CD14-positive monocyte (primary cell): ENCODE data around the gene PKIB. TPM values are rescaled to one million over a fixed set of nuclear protein-coding genes. Genes with fewer than 3 reads are reported as not detected.

Experiments
- DNase-seq, 3 donors: peaks; one replicate each; pipeline ENCODE4 v3.0.0-alpha.2; 2011 to 2022
- H2AFZ ChIP-seq: 2 replicates; pipeline ENCODE4 v1.6.0; 2012; ENCODE audit warnings: mild to moderate bottlenecking, low read depth, low read length, inconsistent platforms; ENCODE audit not compliant: insufficient read depth, poor library complexity, severe bottlenecking
- H3K27ac ChIP-seq, 2 donors: 1 replicate in 1 of 2; 2 replicates in 1 of 2; pipeline ENCODE4 v1.5.1; 2012 to 2013; ENCODE audit warnings: low read length in 2 of 2, control low read depth in 1 of 2, inconsistent platforms in 1 of 2, low read depth in 1 of 2, mild to moderate bottlenecking in 1 of 2
- H3K27me3 ChIP-seq, 2 donors: one replicate each; pipeline versions ENCODE4 v1.6.0 to v1.6.1; 2011 to 2013; ENCODE audit warnings: low read length in 2 of 2; ENCODE audit not compliant: control insufficient read depth in 2 of 2, insufficient read depth in 2 of 2
- H3K36me3 ChIP-seq, 2 donors: replicated peaks in 1 of 2; 1 replicate in 1 of 2; 2 replicates in 1 of 2; pipeline versions ENCODE4 v1.5.1 to v1.6.1; 2012 to 2013; ENCODE audit warnings: low read length in 2 of 2, control low read depth in 1 of 2, inconsistent platforms in 1 of 2, mild to moderate bottlenecking in 1 of 2; ENCODE audit not compliant: insufficient read depth in 2 of 2, control insufficient read depth in 1 of 2
- H3K4me1 ChIP-seq, 2 donors: 1 replicate in 1 of 2; 2 replicates in 1 of 2; pipeline versions ENCODE4 v1.5.1 to v1.6.1; 2012 to 2013; ENCODE audit warnings: low read length in 2 of 2, control low read depth in 1 of 2, inconsistent platforms in 1 of 2, mild to moderate bottlenecking in 1 of 2, moderate library complexity in 1 of 2; ENCODE audit not compliant: insufficient read depth in 2 of 2, control insufficient read depth in 1 of 2
- H3K4me2 ChIP-seq: replicated peaks from 2 replicates; pipeline ENCODE3; 2012; ENCODE audit warnings: low read length, moderate library complexity, mild to moderate bottlenecking; ENCODE audit not compliant: poor library complexity, severe bottlenecking; ENCODE audit errors: extremely low read depth
- H3K4me3 ChIP-seq, 3 experiments: fragments of 200-600 bp in 1 of 3; sonication (generic) in 1 of 3; replicated peaks in 1 of 3; 1 replicate in 2 of 3; 2 replicates in 1 of 3; pipeline ENCODE4 v1.5.1; 2011 to 2013; ENCODE audit warnings: low read length in 3 of 3, mild to moderate bottlenecking in 3 of 3, control low read depth in 2 of 3, low read depth in 2 of 3, inconsistent platforms in 1 of 3, moderate library complexity in 1 of 3
- H3K79me2 ChIP-seq: 2 replicates; pipeline ENCODE4 v1.6.0; 2012; ENCODE audit warnings: mild to moderate bottlenecking, control low read depth, inconsistent platforms, low read length, moderate library complexity; ENCODE audit not compliant: insufficient read depth
- H3K9ac ChIP-seq: 2 replicates; pipeline ENCODE4 v1.6.0; 2017; ENCODE audit warnings: low read length, mild to moderate bottlenecking; ENCODE audit not compliant: insufficient read depth, poor library complexity, severe bottlenecking
- H3K9me3 ChIP-seq, 2 donors: replicated peaks in 1 of 2; 1 replicate in 1 of 2; 2 replicates in 1 of 2; pipeline versions ENCODE4 v1.5.1 to v1.6.1; 2012 to 2013; ENCODE audit warnings: low read length in 2 of 2, control low read depth in 1 of 2; ENCODE audit not compliant: control insufficient read depth in 1 of 2, insufficient read depth in 1 of 2
- H4K20me1 ChIP-seq: 2 replicates; pipeline ENCODE4 v1.6.0; 2012; ENCODE audit warnings: mild to moderate bottlenecking, low read length, control low read depth, moderate library complexity; ENCODE audit not compliant: insufficient read depth
- H3K27ac Mint-ChIP-seq, 7 donors: one replicate each; pipeline ENCODE4 v1.8.0; 2020; ENCODE audit warnings: mild to moderate bottlenecking in 7 of 7, mixed read lengths in 7 of 7, moderate library complexity in 6 of 7, inconsistent platforms in 2 of 7
- H3K27me3 Mint-ChIP-seq, 3 donors: one replicate each; pipeline ENCODE4 v1.8.0; 2021 to 2022; ENCODE audit warnings: low read depth in 3 of 3, mild to moderate bottlenecking in 3 of 3, mixed read lengths in 3 of 3, moderate library complexity in 3 of 3, inconsistent platforms in 1 of 3
- H3K36me3 Mint-ChIP-seq, 2 donors: one replicate each; pipeline ENCODE4 v1.8.0; 2020; ENCODE audit warnings: mixed read lengths in 2 of 2, inconsistent platforms in 1 of 2, mild to moderate bottlenecking in 1 of 2
- H3K4me1 Mint-ChIP-seq: one replicate; pipeline ENCODE4 v1.8.0; 2020; ENCODE audit warnings: mild to moderate bottlenecking, mixed read lengths
- H3K4me3 Mint-ChIP-seq, 2 donors: one replicate each; pipeline ENCODE4 v1.8.0; 2020; ENCODE audit warnings: mild to moderate bottlenecking in 2 of 2, mixed read lengths in 2 of 2, moderate library complexity in 1 of 2
- H3K9me3 Mint-ChIP-seq, 7 donors: one replicate each; pipeline ENCODE4 v1.8.0; 2020 to 2022; ENCODE audit warnings: mixed read lengths in 7 of 7, mild to moderate bottlenecking in 6 of 7, moderate library complexity in 6 of 7, inconsistent platforms in 2 of 7
- WGBS: methylation state at CpG from one replicate; pipeline ENCODE4 v1.1.5; 2013; ENCODE audit warnings: missing lambda C conversion rate; ENCODE audit not compliant: insufficient coverage; 5-methylcytosine and 5-hydroxymethylcytosine counted together
- intact Hi-C, 2 donors: fragments of 100-400 bp; cut with micrococcal nuclease; formaldehyde crosslinking; loops; one replicate each; pipeline versions ENCODE4 v1.15.0 to v1.15.1; 2023
- polyA plus RNA-seq, 3 donors: library from polyadenylated mRNA; depleted of rRNA in 1 of 3; unstranded in 2 of 3; stranded (reverse) in 1 of 3; fragments of 300-500 nt in 2 of 3; fragments of >200 nt in 1 of 3; fragmentation: Illumina TruSeq in 2 of 3; gene quantifications; 1 replicate in 2 of 3; 2 replicates in 1 of 3; pipeline ENCODE4 v1.2.3, GENCODE V29; 2012 to 2021
- TF ChIP-seq, protein P1 (sequence below): fragments of 200-600 bp; IDR thresholded peaks from one replicate; pipeline ENCODE4 v1.8.0; 2022; ENCODE audit warnings: antibody characterized with exemption, mild to moderate bottlenecking

Gene PKIB
- polyA plus RNA-seq, 3 donors: 1.3 to 2.0 (median 1.4) TPM

DNA sequence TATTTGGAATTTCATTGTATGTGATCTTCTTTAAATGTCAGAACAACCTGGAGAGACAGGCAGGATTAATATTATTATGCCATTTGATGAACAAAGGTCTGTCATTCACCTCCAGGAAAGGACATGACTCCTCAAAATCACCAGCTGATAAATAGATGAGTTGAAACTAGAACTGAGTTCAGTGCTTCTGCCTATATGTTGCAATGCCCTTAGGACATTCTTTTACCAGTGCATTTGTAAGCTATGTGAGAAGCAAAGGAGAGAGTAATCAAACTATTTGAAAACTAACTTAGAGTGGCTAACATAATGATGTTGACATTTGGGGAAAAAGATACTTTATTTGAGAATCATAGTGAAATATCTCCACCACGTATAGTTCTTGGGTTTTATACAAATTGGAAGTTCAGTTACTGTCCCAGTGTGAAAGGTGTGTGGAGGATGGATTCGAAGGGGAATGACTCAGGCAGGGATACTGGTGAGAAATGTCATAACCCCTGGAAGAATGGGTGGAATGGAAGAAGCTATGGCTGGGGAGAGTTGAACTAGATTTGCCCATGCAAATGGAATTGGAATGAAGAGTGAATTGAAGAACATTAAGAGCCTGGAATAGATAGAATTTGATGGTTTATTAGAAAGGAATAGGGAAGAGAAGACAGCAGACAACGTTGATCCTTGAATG, 21.5 kb downstream of the PKIB start:
- H3K4me1 Mint-ChIP-seq: no peaks in the 10 kb centered on the region
- Histone ChIP-seq H3K27ac (no peak overlapping the region), H3K27me3 (no peaks in the 10 kb centered on the region), H3K9ac (no peak overlapping the region), H3K9me3 (no peaks in the 10 kb centered on the region), H3K4me1 (no peaks in the 10 kb centered on the region), H3K4me3 (no peak overlapping the region), H3K79me2 (no peaks in the 10 kb centered on the region), H3K36me3 (no peaks in the 10 kb centered on the region), H2AFZ (no peak overlapping the region), H3K4me2 (no peak overlapping the region), H4K20me1 (no peaks in the 10 kb centered on the region)
- no peak overlapping the region for H3K4me3 Mint-ChIP-seq
- H3K9me3 Mint-ChIP-seq: peaks cover 0 to 2% (median 0%) of the 10 kb centered on the region in 7 donors
- TF ChIP-seq, protein P1, sequence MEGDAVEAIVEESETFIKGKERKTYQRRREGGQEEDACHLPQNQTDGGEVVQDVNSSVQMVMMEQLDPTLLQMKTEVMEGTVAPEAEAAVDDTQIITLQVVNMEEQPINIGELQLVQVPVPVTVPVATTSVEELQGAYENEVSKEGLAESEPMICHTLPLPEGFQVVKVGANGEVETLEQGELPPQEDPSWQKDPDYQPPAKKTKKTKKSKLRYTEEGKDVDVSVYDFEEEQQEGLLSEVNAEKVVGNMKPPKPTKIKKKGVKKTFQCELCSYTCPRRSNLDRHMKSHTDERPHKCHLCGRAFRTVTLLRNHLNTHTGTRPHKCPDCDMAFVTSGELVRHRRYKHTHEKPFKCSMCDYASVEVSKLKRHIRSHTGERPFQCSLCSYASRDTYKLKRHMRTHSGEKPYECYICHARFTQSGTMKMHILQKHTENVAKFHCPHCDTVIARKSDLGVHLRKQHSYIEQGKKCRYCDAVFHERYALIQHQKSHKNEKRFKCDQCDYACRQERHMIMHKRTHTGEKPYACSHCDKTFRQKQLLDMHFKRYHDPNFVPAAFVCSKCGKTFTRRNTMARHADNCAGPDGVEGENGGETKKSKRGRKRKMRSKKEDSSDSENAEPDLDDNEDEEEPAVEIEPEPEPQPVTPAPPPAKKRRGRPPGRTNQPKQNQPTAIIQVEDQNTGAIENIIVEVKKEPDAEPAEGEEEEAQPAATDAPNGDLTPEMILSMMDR: no peak
- peaks cover 2 to 5% (median 3%) of the 10 kb centered on the region in 3 donors for H3K27me3 Mint-ChIP-seq
- intact Hi-C loops: no loop called here
- no peaks in the 10 kb centered on the region for H3K36me3 Mint-ChIP-seq
- DNase-seq: no peak
- H3K27ac Mint-ChIP-seq: peak overlapping the region in 1 of 7 donors; percentile 3
- WGBS: 93% methylated on average over 2 of the region's 3 CpGs

DNA sequence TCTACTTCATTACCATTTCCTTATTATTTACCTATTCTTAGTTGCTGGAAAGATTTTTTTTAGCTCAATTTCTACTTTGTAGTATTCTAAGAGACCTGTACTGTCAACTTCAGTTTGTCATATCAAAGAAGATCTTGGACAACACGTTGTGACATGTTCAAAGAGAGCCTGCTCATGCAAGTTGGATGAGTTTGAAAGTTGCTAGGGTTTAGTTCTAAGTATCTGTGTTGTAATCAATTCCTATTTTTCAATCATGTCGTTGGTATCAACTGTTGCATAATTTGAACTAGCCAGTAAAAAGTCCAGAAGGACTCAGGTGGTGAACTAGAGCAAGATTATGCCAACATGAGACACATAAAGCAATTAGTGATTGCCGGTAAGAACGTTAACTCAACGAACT, 30.2 kb downstream of the PKIB start:
- H3K27ac Mint-ChIP-seq: no peak overlapping the region
- H3K9me3 Mint-ChIP-seq: peaks cover 0 to 3% (median 0%) of the 10 kb centered on the region in 7 donors
- no peak overlapping the region for H3K4me3 ChIP-seq
- H3K9ac ChIP-seq: no peak overlapping the region
- H3K27me3 ChIP-seq: no peaks in the 10 kb centered on the region
- no peak overlapping the region for H3K4me2 ChIP-seq
- intact Hi-C loops: no loop called here
- H3K79me2 ChIP-seq: no peaks in the 10 kb centered on the region
- H3K36me3 ChIP-seq: no peaks in the 10 kb centered on the region
- no peak overlapping the region for H3K4me3 Mint-ChIP-seq
- no peaks in the 10 kb centered on the region for H3K36me3 Mint-ChIP-seq
- H3K9me3 ChIP-seq: no peaks in the 10 kb centered on the region
- H4K20me1 ChIP-seq: no peaks in the 10 kb centered on the region
- peaks cover 0 to 5% (median 0%) of the 10 kb centered on the region in 3 donors for H3K27me3 Mint-ChIP-seq
- H3K27ac ChIP-seq: no peak overlapping the region
- H3K4me1 ChIP-seq: no peaks in the 10 kb centered on the region
- no peaks in the 10 kb centered on the region for H3K4me1 Mint-ChIP-seq
- no CpG with 5 or more reads among the region's 5 CpGs for WGBS
- TF ChIP-seq, protein P1: no peak
- no peak overlapping the region for H2AFZ ChIP-seq
- DNase-seq: no peak
